Superior temporal gyrus (tissue), 1 donor: ENCODE results near the gene FAM193B.

Experiments
- DNase-seq: peaks from one replicate; pipeline ENCODE4 v3.0.0-alpha.2; 2016; ENCODE audit errors: extremely low spot score

FAM193B gene

DNA sequence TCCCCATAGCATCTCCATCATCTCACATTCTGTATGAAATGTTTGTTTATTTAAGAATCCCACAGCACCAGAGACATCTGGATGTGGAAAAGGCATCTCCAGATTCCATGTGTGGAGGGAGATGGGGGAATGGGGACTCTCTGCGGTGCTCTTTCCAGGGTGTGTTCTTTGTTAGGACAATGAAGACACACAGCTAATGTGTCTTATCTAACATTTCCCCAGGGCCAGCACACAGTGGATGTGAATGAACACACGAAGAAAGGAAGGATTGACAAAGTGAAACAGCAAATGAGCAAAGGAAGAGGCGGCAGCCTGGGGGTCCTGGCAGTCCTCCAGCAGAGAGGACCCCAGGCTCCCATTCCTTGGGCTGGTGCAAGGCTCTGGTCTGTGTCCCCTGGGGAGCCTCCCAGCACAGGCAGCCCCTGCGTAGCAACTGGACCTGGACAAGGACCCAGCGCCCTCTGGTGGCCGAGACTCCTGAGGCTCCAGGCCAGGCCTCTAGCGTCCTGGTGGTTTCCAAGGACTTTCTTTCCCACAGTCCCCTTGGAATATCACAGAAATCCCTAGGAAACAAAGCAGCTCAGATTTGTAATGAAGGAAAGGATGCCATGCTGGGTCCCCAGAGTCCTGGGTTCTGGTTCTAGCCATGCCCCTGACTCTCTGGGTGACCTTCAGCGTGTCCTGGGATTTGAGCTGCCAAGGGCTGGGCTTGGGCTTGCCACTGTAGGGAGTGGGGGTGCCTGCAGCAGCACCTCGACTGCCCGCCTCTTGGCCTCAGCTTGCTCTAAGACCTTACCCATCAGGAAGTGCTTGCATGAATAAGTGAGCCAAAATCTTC lies 53.5 kb downstream of the FAM193B start:
- DNase-seq: peak; percentile 94

DNA sequence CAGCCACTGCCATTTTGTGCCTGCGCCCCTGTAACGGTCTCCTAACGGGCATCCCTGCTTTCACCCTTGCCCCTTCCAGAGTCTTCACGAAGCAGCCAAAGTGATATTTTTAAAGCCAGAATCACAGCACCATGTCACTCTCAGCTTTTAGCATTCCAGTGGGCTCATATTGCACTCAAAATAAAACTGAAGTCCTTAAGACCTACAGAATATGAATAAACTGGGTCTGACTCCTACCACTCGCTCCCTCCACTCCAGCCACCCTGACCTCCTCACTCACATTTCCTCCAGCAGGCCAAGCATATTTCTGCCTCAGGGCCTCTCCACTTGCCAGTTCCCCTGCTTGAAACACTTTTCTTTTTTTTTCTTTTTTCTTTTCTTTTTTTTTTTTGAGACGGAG lies 54.5 kb downstream of the FAM193B start:
- no peak for DNase-seq

DNA sequence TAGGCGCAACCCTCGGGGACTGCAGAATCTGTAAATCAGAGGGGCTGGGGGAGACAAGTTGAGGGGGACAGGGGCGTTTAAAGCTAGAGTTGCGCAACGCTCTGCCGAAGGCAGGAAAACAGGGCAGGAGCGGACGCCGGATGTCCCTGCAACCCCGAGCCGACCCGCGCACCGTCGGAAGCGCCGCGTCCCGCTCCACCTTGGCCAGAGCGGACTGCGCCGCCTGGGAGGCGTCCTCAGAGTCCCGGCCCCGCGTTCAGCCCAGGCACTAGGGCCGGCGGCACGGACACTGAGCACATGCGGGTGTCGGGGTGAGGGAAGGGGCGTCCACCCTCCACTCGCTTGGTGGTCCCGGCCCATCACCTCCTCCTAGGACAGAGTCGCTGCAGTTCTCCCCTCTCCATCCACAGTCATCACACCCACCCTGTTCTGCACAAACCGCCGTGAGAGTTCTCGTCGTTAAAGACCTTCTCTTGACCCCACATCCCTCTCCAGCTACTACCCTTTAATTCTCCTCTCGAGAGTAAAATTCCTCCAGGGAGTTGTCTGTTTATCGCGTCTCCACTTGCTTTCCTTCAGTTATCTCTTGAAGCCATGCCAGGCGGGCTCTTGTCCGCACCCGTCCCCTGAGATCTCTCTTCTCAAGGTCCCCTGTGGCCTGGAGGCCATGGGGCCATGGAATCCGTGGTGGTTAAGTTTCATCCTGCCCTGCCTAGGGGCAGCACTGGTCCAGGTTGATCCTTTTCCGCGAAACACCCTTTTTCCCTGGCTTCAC lies 56.2 kb downstream of the FAM193B start:
- DNase-seq: no peak

DNA sequence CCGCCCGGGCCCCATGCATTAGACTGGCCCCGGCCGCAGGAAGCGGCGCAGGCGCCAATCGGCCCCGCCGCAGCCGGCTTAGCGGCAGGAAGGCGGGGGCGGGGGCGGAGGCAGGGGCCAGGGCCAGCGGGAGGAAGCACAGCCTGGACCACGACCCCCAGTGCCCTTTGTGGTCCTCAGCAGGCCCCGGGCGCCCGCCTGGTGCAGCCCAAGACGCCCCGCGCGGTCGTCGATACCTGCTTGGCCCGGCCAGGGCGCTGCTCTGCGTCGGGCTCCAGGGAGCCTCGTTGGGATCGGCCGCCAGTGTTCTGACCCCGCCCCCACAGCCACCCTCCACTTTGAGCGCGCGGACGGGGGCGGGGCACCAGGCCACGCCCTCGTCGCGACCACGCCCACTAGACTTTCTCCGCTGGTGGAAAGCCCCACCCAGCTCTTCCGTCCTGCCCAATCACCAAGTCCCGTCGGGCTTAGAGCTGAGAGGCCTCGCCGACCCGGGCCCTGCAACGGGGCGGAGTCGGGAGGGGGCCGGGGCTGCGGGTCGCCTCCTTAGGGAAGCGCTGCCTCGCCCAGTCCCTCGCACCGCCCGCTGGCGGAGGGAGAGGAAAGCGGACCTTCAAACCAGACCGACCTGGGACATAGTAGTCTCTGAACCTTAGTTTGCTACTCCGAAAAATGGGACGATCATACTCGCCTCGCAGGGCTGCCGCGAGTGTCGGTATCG lies 56.9 kb downstream of the FAM193B start, which contains the start of gene PDLIM7:
Gene PDLIM7 (minus strand): TSS at position 313 of the 721 bp plus-strand sequence. CDS start 1,092 bp downstream, outside the sequence.
- DNase-seq: peak; percentile 79

DNA sequence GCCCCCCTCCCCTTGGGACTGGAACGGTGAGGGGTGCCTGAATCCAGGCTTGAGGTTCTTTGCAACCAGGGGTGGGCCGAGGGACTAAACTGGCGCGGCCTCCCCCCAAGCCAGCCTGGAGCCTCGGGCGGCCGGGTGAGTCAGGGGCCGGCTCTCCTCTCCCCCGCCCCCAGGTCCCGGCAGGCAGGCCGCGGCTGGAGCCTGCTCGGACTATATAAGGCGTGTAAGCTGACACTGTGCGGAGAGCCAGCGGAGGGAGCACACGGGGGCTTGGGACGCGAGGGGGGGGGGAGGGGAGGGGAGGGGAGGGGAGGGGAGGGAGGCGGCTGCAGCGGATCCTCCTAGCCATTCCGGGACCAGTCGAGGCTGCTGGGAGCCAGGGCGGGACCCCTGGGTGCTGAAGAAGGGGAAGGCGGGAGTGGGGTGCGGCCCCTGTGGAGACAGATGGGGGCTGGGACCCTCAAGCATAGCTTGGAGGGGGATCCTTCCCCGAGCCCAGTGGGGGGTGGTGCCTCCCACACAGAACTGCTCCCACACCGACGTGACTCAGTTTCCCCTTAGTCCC lies 57.6 kb downstream of the FAM193B start:
- DNase-seq: no peak

DNA sequence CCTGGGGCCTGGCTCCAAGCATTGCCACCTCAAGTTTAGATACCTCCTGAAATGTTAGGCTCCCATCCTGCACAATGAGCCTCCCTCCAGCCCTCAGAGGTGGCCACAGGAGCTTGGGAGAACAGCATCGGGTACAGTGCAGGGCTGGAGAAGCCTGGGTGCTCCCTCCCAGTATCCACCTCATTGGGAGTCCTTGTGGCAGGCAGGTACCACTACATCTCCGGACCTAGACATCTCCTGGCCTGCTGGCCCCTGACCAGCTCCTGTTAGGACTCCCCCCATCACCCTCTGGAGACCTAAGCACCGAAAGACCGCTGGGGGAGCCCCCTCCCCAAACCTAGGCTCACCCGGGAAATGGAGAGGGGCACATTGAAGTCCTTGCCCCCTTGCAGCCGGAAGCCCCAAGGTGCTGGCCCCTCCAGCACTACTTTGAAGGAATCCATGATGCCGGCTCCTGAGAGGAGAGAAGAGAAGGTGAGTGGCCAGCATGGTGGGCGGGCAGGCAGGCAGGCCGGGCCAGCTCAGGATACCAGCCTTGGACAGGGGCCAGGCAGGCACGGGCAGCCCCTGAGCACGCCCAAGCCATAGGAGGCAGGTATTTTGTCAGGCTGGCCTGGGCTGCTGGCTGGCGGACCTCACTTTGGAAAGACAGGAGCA lies 58.2 kb downstream of the FAM193B start:
- DNase-seq: no peak

DNA sequence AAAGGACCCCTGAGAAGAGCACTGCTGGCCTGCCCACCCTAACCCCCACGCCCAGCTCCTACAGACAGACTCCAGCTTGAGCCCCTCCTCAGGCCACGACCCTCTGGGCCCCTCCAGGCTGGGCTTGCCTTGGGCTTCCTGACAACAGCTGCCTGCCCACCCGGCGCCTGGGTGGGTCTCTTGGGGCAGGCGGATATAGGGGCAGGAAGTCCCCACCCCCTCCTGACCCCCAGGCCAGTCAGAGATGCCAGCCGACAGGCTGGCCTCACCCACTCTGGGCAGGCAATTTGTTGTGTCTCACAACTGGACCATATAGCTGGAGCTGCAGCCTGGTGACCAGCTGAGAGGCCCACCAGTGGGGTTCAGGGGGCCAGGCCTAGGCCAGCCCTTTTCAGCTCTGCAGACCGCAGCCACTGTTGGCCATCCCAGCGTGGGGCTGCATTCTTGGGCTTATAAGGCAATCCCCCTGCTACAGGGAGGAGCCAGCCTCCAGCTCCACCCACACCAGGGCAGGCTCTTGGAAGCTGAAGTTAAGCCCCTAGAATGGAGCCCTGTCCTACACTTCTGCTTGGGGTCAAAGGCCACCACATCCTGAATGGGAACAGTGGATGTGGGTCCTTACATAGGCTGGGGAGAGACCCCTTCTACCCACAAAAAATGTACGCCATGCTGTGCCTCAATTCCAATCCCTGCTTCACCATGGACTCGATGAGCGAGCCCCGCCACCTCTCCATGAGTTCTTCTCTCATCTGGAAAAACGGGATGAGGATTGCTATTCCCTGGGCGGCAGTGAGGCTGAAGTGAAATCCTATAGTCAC lies 58.9 kb downstream of the FAM193B start:
- no peak for DNase-seq

DNA sequence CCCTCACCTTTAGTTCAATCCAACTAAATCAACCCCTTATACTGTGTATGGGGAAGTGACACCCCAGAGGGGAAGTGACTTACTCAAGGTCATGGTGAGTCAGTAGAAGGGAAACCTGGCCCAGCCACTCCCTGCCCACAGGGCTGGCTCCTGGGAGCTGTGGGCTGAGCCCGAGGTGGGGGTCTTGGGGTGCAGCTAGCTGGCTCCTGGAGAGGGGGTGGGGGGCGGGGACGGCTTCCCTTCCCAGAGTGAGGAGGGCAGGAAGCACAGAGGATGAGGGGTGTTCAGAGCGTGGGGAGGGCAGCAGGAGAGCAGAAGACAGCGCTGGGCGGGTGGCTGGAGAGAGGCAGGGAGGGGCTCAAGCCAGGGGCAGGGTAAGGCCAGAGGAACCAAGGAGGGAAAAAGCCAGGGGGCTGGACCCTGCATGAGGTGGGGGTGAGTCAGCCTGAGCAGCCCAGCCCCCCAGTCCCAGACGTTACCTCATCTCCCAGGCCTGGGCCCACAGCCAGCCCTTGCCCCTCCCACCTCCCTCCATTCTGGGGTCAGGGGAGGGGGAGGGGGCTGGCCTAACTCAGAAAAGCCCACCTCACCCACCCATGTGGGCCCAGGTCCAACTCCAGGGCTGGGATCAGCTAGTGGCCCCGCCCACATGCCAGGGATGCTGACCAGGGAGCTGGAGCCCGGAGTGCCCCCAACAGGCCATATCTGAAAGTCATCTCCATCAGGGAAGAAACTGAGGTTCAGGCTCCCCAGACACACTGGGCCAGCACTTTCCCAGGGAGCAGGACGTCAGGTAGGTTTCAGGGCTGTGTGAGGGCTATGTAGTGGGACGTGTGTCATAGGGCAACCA lies 59.8 kb downstream of the FAM193B start:
- DNase-seq: no peak

DNA sequence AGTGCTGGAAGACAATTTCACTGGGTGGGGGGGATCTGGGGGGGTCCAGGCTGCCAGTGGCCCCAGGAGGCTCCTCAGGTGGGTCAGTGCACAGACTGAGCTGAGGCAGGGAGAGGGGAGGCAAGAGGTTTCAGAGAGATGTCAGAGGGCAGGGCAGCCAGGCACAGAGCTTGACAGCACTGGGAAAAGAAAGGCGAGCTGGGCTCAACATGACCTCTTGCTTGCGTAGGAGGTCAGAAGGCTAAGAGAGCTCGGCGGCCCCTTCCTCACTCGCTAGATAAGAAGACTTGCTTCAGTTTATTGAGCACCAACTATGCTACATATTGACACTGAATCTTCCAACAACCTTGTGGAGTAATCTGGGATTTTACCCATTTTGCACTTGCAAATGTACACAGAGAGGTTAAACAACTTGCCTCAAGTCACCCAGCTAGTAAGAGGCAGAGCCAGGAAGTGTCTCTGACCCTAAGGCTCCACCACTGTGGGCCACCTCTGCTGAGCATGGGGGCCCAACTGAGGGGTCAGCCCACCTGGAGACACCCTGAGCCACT lies 60.5 kb downstream of the FAM193B start:
- no peak for DNase-seq

DNA sequence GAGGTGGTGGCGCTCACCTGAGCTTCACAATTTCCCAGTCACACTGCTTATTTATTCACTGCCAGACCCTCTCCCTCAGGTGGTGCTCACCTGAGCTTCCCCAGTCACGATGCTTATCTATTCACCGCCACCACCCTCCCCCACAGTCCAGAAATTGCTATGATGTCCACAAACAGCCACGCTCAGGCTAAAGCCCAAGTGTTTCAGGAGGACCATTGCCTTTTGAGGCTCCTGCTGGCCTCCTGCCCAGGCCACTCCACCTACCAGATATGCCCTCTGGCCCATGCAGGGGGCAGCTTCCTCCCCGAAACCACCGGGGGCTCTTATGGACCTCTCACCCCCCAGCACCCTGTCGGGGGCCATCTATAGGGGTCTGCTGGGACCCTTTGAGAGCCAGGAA lies 61.5 kb downstream of the FAM193B start:
- no peak for DNase-seq

DNA sequence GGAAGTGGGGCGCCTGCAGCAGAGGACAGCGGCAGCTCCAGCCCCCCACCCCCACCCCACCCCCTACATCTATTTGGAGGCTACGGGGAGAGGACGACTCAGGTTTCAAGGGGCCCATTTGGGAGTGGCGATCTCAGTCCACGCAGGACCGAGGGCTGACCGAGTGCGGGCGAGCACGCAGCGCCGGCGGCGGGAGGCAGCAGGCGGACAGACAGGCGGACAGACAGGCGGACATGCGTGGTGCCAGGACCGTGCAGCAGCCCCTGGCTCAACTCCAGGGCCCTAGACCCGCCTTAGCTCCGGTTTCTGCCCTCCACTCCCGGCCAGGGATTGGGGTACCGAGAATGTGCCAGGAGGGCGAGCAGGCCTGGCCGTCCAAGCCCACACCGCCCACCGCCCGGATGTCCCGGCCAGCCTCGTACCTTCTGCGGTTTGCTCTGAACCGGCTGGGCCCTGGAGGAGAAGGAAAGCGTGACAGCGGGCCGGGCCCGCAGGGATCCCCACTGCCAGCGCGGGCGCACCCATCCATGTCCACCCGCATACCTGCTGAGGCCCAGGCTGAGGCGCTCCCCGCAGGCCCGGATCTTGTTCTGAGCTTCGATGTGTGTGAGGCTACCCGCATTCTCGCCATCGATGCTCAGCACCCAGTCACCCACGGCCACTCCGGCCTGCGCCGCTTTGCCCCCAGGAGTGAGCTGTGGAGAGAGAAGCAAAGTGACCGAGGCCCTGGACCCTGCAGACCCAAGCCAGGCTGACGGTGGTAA lies 62.2 kb downstream of the FAM193B start:
- DNase-seq: no peak

DNA sequence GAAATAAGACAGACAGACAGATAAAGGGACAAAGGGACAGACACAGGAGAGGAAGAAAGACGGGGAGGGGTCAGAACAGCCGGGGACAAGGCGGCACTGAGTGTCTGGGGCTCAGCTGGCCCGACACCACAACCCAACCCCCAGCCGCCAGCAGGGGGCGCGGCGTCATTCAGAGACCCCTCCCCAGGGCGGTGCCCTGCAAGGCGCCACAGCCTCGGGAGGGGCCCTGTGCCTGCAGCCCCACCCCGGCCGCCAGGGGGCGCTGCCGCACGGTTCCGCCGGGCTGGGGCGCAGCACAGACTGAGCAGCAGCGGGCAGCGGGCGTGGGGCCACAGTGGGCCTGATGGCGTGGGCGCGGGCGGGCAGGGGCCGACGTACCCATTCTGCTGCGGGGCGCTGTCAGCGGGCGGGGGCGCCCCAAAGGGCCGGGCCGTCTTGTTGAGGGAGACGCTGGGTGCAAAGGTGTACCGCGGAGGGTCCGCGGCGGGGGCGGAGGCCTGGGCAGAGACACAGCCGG lies 62.9 kb downstream of the FAM193B start:
- no peak for DNase-seq

DNA sequence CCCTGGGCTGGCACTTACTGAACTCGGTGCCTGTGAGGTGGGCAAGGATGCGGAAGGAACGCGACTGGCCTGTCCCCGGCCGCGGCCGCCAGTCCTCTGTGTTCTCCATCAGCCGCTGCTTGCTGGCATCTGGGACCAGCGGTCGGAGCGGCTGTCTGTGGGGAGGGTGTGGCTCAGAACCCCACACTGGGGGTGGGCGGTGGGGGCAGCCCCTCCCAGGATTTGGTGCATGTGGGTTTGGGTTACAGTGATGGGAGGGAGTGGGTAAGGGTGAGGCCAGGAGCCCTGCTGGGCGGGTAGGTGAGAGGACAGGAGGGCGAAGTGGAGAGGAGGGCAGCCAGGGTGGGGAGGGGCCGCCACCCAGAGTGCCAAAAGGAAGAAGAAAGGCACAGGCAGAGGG lies 63.4 kb downstream of the FAM193B start:
- DNase-seq: no peak

DNA sequence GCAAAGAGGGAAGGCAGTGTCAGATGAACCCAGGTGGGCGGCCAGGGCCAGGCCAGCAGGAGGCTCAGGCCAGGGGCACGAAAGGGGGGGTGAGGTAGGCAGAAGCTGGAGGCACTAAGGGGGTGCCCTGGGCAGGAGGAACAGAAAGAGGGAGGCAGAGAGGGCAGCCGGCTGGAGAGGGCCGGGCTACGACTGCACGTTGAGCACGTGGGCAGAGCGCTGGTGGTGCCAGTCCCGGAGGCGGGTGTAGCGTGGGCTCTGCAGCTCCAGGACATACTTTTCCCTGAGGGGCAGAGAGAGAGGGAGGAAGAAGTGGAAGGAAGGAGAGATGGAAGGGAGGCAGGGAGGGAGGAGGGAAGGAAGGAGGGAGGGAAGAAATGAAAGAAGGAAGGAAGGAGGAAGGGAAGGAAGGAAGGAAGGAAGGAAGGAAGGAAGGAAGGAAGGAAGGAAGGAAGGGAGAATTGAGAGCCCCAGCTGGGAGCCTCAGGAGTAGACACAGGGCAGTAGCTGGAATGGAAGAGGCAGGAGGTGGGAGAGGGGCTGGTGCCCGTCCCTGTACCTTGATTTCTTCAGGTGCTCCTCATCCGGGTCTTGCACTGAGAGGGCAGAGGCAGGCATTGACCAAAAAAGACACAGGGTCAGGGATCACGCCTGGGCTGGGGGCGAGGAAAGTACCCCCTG lies 63.9 kb downstream of the FAM193B start:
- DNase-seq: no peak

DNA sequence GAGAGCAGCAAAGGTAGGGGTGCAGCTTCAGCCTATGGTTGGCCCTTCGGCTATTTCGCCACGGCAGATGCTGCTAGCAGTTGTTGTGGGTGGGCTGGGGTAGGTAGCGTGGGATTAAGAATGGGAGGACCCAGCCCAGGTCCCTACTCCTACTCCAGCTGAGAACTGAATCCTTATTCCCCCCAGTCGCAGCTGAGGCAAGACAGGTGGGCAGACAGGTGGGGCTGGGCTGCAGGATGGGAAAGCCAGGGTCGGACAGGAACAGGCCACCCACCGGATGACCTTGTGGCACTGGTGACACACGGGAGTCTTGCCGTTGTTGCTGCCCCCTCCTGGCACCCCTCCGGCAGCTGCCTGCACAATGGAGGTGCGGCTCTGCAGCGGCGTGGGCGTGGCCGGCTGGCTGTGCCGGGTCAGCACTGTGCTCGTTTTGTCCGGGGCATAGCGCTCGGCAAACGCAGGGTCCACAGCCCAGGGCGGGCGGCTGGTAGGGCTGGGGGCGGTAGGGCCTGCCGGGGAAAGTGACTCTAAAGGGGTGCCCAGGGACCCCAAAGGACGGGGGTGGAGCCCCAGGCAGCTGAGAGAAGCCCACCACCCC lies 65.1 kb downstream of the FAM193B start:
- no peak for DNase-seq

DNA sequence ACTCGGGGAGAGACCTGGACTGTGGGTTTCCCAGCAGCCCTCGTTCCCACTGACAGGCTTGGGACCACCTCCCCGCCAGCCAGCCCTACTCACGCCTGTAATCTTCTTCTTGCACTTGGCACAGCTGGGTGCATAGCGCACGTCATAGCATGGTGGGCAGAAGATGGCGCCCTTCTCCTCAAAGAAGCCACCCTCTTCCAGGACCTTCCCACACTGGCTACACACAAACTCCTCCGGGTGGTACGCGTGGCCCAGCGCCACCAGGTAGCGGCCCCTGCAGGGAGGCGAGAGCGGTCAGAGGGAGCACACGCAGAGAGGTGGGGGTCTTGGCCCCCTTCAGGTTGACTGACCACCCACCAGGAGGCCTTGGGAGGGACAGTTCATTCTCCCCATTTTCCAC lies 66.4 kb downstream of the FAM193B start:
- DNase-seq: no peak

DNA sequence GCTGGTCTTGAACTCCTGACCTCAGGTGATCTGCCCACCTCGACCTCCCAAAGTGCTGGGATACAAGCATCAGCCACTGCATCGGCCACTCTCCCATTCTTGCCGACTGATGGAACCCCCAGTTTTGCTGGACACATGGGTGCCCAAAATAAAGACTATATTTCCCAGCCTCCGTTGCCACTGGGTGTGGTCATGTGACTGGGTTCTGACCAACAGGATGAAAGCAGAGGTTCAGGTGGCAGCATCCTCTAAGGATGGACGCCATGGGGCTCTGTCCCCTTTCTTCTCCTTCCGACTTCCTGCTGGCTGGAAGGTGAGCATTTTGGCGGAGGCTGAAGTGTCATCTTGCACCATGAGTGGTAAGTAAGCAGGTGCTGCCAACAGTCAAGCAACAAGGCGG lies 67.2 kb downstream of the FAM193B start:
- DNase-seq: no peak
